HPDE6-E6E7 (cell line): ENCODE measurements around the gene NEAT1.

Experiments used
- DNase-seq: peaks from one replicate; pipeline ENCODE4 v3.0.0; 2011; ENCODE audit warnings: missing footprints; ENCODE audit errors: extremely low spot score

NEAT1 gene

GRCh38 chr11:65433657-65434056 lies 11.1 kb downstream of the NEAT1 start:
- DNase-seq, result no peak

GRCh38 chr11:65434057-65434666 lies 11.6 kb downstream of the NEAT1 start:
- DNase-seq, result no peak

GRCh38 chr11:65434667-65435410 lies 12.2 kb downstream of the NEAT1 start:
- DNase-seq, result no peak

- no peak for DNase-seq
Measured at GRCh38 chr11:65435411-65435931, 12.9 kb downstream of the NEAT1 start.

GRCh38 chr11:65435981-65436411 lies 13.4 kb downstream of the NEAT1 start:
- DNase-seq, result no peak

GRCh38 chr11:65436412-65437032 lies 13.9 kb downstream of the NEAT1 start:
- no peak for DNase-seq

- no peak for DNase-seq
Measured at GRCh38 chr11:65437436-65438227, 15.0 kb downstream of the NEAT1 start.

GRCh38 chr11:65438257-65439151 lies 15.9 kb downstream of the NEAT1 start:
- no peak for DNase-seq

GRCh38 chr11:65439331-65440181 lies 17.0 kb downstream of the NEAT1 start:
- no peak for DNase-seq

- no peak for DNase-seq
Measured at GRCh38 chr11:65440831-65441499, 18.4 kb downstream of the NEAT1 start.

GRCh38 chr11:65442842-65443331 lies 20.3 kb downstream of the NEAT1 start:
- no peak for DNase-seq

- DNase-seq, result no peak
Measured at GRCh38 chr11:65444314-65445051, 21.9 kb downstream of the NEAT1 start.

GRCh38 chr11:65445101-65445603 lies 22.6 kb downstream of the NEAT1 start:
- no peak for DNase-seq

- no peak for DNase-seq
Measured at GRCh38 chr11:65445604-65446445, 23.2 kb downstream of the NEAT1 start.

GRCh38 chr11:65446446-65447277 lies 24.1 kb downstream of the NEAT1 start:
- no peak for DNase-seq

- DNase-seq, result no peak
Measured at GRCh38 chr11:65448074-65448417, 25.4 kb downstream of the NEAT1 start.
